IPS DF 4.7 (cell line): ENCODE results near the gene PDE11A.

ENCODE experiments used
- DNase-seq: peaks from one replicate; pipeline ENCODE4 v3.0.0-alpha.2; 2013; ENCODE audit warnings: low spot score; ENCODE audit errors: extremely low read depth

PDE11A gene

DNA sequence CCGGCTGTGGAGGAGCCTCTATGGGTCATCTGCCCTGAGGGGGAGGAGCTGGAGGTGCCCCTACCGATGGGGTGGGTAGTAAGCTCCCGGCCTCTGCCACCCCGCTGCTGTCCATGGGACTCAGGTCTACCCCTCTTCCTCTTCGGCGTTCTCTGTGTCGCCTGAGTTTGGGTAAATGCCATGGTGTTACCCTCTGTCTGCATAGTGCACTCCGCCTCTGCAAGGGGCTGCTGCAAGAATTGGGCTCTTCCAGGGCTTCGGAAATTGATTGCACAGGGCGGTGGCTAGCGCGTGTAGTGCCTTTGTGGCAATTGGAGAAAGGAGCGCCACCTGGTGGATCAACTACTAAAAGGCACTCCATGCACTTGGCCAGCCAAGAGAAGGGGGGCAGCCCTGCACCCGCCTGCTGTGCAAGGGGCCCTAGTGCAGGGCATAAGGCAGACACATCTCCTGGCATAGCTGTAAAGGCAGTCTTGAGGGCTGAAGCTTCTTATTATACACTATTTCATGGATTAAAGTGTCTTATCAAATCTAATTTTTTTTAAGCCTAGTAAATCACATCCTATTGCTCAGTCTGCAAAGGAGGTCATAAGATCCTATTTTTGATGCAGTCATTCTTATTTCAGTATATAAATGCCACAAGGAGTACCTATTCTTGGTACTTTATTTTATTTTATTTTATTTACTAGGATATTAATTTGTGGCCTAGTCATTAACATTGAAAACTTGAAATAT, 308.9 kb downstream of the PDE11A start:
- peak; percentile 60 for DNase-seq

GRCh38 chr2:177759443-177759842, 313.1 kb downstream of the PDE11A start:
- DNase-seq = no peak

DNA sequence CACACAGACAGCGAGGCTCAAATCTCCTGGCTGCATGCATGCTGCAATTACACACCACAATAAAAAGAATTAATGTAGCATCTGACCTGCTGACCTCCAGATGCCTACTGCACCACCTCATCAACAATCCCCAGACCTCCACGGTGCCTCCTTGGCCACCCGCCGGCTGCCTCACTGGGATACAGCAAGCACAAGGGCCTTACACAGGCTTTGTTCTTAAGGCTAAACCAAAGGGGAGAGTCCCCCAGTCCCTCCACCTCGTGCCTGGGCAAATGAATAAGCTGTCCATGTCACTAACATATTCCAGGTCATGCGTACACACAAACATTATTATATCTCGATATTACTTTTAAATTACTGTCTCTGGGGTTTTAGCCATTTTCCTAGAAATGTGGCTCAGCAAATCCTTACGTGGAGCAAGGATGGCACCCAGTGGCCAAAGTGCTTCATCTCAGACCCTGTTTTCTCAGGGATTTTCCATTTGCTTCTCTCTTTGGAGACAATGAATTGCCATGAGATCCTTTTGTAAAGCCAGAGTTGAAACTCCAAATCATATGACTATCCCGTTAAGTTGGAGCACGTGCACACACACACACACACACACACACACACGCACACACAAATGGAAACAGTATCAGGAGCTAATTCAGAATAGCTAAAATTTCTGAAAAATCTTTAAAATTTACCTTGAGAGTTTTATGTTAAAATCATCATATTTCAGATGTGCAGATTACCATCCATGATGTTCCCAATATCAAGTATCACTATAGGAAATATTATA, 313.8 kb downstream of the PDE11A start:
- DNase-seq = no peak

DNA sequence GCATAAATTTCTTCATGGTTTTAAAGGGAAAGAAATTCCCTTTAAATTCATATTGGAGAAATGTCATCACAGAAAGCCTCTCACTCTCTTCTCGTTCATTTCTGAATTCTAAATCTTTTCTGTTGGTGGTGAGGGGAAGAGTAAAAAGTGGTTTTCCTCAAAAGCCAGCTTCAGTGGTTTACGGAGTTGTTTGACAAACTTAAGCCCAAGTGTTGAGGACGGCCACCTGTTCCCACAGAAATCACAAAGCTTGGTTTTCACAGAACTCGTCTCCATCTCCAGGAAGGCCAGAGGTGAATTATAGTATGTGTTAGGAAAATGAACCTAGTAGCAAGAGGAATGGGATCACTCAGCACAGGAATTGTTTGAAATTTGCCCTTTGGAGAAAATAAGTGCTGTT, 316.2 kb downstream of the PDE11A start:
- DNase-seq = no peak

DNA sequence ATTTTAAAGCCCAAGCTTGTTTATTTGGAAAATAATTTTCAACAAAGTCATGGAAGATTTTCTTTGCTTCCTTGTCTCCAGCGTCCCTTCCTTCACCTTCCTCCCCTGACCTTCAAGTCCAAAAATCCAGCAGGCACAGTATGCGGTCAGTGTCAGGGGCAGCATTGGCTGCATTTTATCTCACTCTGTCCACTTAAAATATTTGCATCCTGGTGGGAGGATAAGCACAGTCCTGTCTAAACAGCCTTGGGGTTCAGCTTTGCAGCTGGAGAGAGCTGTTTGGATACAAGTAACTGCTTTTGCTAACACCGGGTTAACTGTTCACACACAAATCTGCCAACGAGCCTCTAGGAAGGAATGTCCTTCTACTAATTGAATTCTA, 318.1 kb downstream of the PDE11A start:
- DNase-seq = no peak

DNA sequence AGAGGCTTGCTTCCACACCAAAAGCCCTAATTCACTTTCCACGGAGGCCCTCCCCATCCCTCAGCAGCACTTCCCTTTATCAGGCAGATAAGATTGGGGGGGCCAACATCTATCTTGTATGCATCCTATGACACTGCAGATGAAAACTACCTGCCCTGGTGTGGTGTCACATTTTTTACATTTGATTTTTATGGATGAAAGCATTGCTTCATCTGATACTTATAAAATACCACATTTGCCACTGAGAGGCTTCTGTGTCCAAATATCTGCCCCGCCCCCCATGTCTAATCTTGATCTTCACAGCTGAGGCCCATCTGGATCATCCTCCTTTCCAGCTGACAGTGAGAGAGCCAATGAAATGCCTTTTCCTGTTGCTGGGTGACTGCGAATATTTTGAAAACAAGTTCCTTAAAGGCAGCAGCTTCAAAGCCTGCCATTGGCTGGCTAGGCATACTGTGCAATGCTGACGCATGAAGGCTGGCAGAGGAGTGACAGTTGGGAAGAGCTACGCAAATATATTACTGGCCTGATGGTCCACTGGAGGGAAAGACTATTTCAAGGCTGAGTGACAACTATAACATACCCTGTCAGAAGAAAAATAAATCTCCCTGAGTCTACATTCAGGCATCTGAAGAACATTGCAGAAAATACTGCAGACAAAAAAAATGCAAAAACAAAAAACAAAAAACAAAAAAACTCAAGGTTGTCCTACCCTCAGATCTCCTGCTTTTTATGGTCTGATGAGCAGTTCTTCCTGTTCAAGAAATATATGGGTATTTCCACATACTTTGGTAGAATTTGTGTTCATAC, 318.7 kb downstream of the PDE11A start:
- no peak for DNase-seq

DNA sequence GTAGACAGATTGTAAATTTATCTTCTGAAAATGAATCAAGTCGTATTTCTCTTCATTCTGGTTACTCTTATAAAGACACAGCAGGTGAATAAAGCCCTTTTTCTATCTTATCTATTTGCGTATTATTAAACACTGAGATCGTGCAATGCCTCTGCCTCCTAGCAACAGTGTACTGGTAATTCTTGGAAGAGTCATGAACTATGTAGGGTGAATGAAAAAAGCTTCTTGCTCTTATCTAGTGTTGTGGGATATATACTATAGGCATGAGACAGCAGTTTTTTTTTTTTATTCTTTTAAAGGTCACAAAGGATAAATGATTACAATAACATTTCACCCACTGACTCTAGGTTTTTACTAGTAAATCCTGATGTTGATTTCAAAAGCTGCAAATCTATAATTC, 324.2 kb downstream of the PDE11A start:
- DNase-seq = no peak

DNA sequence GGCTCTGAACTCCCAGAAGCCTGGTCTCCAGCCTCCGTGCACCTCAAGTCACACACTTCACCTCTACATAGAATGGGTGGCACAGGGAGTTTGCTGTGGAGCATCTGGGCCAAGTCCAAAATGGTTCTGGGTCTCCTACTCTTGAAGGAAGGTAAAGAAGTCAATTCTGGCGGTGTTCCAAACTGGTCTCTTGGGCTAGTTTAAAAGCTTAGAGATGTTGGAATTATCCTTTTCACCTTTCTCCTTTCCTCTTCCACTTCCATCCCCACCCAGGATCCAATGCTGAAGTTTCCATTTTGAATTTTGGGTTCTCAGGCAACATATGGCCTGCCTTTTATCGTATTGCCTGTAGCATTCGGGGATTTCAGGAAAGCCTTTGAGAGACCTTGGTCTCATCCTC, 325.2 kb downstream of the PDE11A start:
- no peak for DNase-seq

GRCh38 chr2:177746358-177746757, 326.2 kb downstream of the PDE11A start:
- DNase-seq = no peak

GRCh38 chr2:177745531-177745930, 327.0 kb downstream of the PDE11A start:
- DNase-seq = no peak

DNA sequence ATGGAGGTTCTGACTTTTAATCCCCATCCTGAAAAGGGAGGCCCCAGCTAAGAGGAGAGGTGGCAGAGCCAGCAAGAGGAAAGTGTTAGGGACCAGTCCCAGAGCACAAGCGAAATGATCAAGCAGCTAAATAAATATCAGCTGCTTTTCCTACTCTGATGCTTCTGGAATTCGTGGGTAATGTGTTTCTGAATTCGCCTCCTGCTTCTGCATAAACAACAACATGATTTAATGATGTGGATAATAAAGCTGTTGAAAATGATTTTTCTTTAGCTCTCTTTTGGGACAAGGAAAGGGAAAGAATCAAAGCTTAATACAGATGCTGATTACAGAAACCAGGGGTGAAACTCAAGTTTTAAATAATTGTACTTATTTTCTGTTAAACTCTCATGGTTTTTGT, 329.7 kb downstream of the PDE11A start:
- DNase-seq = no peak

GRCh38 chr2:177741866-177742265, 330.7 kb downstream of the PDE11A start:
- DNase-seq = no peak

GRCh38 chr2:177740700-177741099, 331.9 kb downstream of the PDE11A start:
- DNase-seq = no peak

- DNase-seq = no peak
Observed at GRCh38 chr2:177738461-177739235, 333.9 kb downstream of the PDE11A start.

DNA sequence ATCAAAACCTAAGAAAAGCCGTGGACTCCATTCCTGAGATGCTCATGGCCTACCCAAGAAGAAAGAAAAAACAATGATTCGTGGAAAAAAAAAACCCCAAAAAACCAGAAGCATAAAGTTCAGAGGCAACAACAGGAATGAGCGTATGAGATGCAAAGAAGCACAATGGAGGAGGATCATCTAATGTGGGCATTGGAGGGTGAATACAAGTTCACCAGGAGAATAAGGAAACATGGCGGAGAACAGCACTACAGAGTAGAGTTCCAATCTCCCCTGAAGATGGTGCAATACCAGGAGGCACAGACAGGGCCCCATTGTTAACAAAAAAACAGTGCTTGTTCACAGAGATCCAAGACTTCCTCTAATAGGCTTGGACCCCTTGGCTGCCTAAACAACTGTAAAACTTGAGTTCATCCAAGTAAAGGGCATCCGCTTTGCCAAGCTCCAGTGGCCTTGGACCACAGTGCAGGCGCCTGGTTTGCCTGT, 337.2 kb downstream of the PDE11A start:
- DNase-seq = no peak

DNA sequence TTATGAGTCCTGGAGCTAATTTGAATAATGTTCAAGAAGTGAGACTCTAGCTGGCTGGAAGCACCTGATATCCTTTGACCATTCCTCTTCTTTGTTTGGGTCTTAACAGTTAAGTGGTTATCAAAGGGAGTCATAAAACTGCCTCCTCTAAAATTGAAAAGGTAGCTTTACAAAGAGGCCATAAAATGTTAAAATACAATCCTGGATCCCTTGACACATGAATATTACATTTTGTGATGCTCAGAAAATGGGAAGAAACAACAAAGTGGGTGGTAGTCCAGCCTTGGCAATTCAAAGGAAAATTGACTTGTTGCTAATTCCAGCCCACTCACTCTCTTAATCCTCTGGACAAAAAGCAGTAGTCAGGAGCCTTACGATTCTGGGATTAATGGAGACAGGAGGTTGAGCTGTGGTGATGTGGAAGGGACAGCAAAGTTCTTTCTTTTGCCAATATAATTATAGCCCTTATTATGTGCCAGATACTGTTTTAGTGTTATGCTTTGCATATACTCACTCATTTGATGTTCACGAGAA, 339.2 kb downstream of the PDE11A start:
- DNase-seq = no peak

GRCh38 chr2:177731384-177731783, 341.2 kb downstream of the PDE11A start:
- peak; percentile 75 for DNase-seq

DNA sequence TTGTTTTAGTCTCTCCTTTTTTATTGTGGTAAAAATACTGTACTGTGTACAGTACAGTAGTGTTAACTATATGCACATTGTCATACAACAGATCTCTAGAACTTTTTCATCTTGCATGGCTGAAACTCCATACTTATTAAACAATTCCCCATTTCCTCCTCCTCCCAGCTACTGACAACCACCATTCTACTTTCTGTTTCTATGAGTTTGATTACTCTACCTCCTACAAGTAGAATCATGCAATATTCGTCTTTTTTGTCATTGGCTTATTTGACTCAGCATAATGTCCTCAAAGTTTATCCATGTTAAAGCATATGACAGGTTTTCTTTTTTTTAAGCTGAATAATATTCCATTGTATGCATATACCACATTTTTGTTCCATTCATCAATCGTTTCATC, 341.8 kb downstream of the PDE11A start:
- DNase-seq = no peak

DNA sequence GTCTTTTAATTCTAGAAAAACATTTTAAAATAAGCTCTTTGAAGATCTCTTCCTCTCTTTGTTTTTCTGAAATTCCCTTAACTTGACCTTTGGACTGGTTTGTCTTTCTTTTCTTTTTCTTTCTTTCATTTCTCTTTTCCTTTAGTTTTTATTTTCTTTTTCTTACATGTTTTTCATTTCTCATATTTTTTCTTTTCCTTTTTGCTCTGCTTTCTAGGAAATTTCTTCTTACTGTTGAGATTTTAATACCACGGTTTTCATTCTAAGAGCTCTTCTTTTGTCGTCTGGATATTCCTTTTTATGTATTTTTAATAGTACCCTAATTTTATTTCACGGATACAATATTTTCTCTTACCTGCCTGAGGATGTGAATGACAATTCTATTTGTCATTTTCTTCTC, 342.2 kb downstream of the PDE11A start:
- DNase-seq = no peak

- DNase-seq = no peak
Observed at GRCh38 chr2:177728920-177729319, 343.7 kb downstream of the PDE11A start.

GRCh38 chr2:177728399-177728765, 344.2 kb downstream of the PDE11A start:
- no peak for DNase-seq
